GM19099 (cell line): ENCODE measurements around the gene FOXC2.

Experiments
- POLR2A ChIP-seq: IDR thresholded peaks from 3 replicates; pipeline ENCODE4 v1.6.1; 2011; ENCODE audit warnings: low read depth; ENCODE audit not compliant: insufficient read length; ENCODE audit errors: extremely low read depth

FOXC2 gene

GRCh38 chr16:86566601-86566965 is at the start of gene FOXC2:
TSS of gene FOXC2 (plus strand) at chr16:86566829. CDS start at chr16:86567336, 507 bp downstream.
- TF ChIP-seq POLR2A = no peak

GRCh38 chr16:86517033-86517432 is 49.6 kb upstream of the FOXC2 start:
- no peak for TF ChIP-seq POLR2A

GRCh38 chr16:86517652-86518258 is 48.9 kb upstream of the FOXC2 start:
- TF ChIP-seq POLR2A = no peak

GRCh38 chr16:86519007-86519648 is 47.5 kb upstream of the FOXC2 start:
- TF ChIP-seq POLR2A = no peak

GRCh38 chr16:86519649-86520316 is 46.8 kb upstream of the FOXC2 start:
- TF ChIP-seq POLR2A = no peak

- TF ChIP-seq POLR2A = no peak
Measured at GRCh38 chr16:86520317-86521210, 46.1 kb upstream of the FOXC2 start.

GRCh38 chr16:86521236-86522197 is 45.1 kb upstream of the FOXC2 start:
- TF ChIP-seq POLR2A = no peak

GRCh38 chr16:86522634-86523033 is 44.0 kb upstream of the FOXC2 start:
- TF ChIP-seq POLR2A = no peak

- no peak for TF ChIP-seq POLR2A
Measured at GRCh38 chr16:86523166-86523740, 43.4 kb upstream of the FOXC2 start.

GRCh38 chr16:86524029-86524428 is 42.6 kb upstream of the FOXC2 start:
- TF ChIP-seq POLR2A = no peak

- no peak for TF ChIP-seq POLR2A
Measured at GRCh38 chr16:86525696-86526095, 40.9 kb upstream of the FOXC2 start.

- TF ChIP-seq POLR2A = no peak
Measured at GRCh38 chr16:86527366-86527765, 39.3 kb upstream of the FOXC2 start.

- no peak for TF ChIP-seq POLR2A
Measured at GRCh38 chr16:86528061-86528929, 38.3 kb upstream of the FOXC2 start.
